Activated T-cell treated with anti-CD3 and anti-CD28 coated beads, Interleukin-2, amount 50 U/mL, for 24 hours (primary cell): ENCODE measurements around the gene EPB41L2.
A peak's percentile ranks its signal among the peaks of the same experiment; 100 is the strongest.

ENCODE experiments used
- DNase-seq: peaks from one replicate; pipeline ENCODE4 v3.0.0-alpha.2; 2020
- H3K27ac Mint-ChIP-seq: 2 replicates; pipeline ENCODE4 v1.8.0; 2020; ENCODE audit warnings: mild to moderate bottlenecking, mixed read lengths
- H3K27me3 Mint-ChIP-seq: 2 replicates; pipeline ENCODE4 v1.8.0; 2020; ENCODE audit warnings: mixed read lengths
- H3K36me3 Mint-ChIP-seq: 2 replicates; pipeline ENCODE4 v1.8.0; 2020; ENCODE audit warnings: low read depth, mixed read lengths
- H3K4me1 Mint-ChIP-seq: 2 replicates; pipeline ENCODE4 v1.8.0; 2020; ENCODE audit warnings: low read depth, mixed read lengths
- H3K4me3 Mint-ChIP-seq: 2 replicates; pipeline ENCODE4 v1.8.0; 2020; ENCODE audit warnings: mild to moderate bottlenecking, moderate library complexity, mixed read lengths
- H3K9me3 Mint-ChIP-seq: 2 replicates; pipeline ENCODE4 v1.8.0; 2020; ENCODE audit warnings: mixed read lengths

The EPB41L2 gene

DNA sequence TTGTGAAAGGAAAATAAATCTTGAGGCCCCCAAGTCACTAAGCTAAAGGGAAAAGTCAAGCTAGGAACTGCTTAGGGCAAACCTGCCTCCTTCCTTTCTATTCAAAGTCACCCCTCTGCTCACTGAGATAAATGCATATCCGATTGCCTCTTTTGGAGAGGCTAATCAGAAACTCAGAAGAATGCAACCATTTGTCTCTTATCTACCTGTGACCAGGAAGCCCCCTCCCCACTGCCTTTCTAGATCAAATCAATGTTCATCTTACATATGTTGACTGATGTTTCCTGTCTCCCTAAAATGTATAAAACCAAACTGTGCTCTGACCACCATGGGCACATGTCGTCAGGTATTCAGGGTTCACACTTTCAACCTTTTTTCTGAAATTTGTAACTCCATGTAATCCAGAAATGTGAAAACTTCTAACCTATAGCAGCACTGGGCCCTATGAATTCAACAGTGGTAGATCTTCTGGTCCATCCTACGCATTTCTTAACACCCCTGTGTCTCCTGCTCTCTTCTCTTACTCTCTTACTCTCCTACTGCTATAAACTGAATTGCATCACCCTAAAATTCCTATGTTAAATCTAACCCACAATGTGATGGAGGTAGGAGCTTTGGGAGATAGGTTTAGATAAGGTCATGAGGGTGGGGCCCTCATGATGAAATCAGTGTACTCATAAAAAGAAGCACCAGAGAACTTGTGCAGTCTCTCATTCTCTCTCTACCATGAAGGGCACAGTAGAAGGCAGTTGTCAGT is 89.3 kb downstream of the EPB41L2 start:
- Mint-ChIP-seq H3K27me3 (no peaks in the 10 kb centered on the region), H3K4me3 (no peak overlapping the region), H3K9me3 (no peaks in the 10 kb centered on the region), H3K4me1 (peaks cover 9% of the 10 kb centered on the region), H3K36me3 (no peaks in the 10 kb centered on the region), H3K27ac (no peak overlapping the region)
- DNase-seq, result no peak

DNA sequence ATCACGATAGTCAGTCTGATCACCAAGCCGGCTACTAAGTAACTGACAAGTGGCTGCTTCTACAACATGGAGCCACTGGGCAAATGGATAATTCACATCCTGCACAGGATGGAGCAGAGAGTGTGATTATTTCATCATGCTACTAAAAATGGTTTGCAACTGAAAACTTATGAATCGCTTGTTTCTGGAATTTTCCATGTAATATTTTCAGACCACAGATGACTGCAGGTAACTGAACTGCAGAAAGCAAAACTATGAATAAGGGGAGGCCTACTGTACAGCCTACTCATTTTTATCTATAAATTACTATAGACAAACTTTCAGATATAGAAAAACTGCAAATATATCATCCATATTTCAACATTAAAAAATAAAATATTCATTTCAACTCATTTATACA is 91.5 kb downstream of the EPB41L2 start:
- Mint-ChIP-seq H3K9me3 (no peaks in the 10 kb centered on the region), H3K27me3 (no peaks in the 10 kb centered on the region), H3K36me3 (no peaks in the 10 kb centered on the region), H3K4me3 (no peak overlapping the region), H3K27ac (no peak overlapping the region), H3K4me1 (peaks cover 9% of the 10 kb centered on the region)
- no peak for DNase-seq

DNA sequence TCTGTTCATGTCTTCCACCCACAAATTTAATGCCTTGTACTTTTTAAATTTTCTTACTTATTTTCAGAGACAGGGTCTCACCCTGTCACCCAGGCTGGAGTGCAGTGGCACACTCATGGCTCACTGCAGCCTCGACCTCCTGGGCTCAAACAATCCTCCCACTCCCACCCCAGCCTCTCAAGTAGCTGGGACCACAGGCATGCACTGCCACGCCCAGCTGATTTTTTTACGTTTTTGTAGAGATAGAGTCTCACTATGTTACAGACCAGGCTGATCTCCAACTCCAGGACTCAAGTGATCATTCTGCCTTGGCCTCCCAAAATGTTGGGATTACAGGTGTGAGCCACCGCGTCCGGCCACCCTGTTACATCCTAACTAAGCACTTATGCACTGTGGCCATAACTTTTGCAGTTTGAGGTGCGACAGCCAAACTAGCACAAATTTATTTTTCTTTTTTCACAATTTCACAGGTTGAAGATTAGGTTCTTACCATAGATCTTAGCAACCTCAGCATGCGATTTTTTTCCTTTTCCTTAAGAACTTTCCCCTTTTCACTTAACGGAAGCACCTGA is 92.1 kb downstream of the EPB41L2 start:
- Mint-ChIP-seq H3K27me3 (no peaks in the 10 kb centered on the region), H3K4me3 (no peak overlapping the region), H3K9me3 (no peaks in the 10 kb centered on the region), H3K27ac (peak overlapping the region; percentile 23), H3K4me1 (peaks cover 9% of the 10 kb centered on the region), H3K36me3 (no peaks in the 10 kb centered on the region)
- no peak for DNase-seq

DNA sequence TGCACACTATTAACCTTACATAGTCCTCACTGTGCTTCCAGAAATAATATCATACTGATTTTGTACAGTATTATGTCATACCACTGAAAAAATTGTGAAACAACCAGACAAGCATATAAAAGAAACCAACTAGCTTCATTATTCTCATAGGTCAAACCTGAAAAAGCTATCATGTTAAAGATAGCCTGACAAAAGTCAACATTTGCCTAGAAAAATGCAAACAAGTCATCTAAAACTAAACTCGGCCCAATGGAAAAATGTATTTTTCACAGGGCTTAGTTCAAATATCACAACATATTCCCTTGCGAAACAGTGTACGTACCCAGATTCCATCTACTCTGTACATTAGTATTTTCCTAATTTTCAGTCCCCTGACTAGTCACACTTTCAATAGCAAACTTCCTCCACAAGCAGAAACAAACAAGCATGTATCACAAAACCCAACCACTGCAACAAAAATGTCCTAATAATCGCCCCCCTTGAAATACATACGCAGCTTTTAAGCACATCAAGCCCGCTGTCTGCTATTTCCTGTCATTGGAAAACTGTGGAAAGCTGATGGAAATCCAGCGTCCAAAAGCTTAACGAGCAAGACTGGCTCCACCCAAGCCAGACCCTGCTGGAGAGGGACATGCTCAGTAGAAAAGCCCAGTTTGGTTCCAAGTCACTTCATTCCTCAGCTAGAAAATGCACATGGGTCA is 93.1 kb downstream of the EPB41L2 start:
- Mint-ChIP-seq H3K36me3 (no peaks in the 10 kb centered on the region), H3K27ac (no peak overlapping the region), H3K4me1 (peaks cover 6% of the 10 kb centered on the region), H3K4me3 (no peak overlapping the region), H3K9me3 (no peaks in the 10 kb centered on the region), H3K27me3 (no peaks in the 10 kb centered on the region)
- DNase-seq, result no peak

GRCh38 chr6:130969166-130969565 is 93.9 kb downstream of the EPB41L2 start:
- no peaks in the 10 kb centered on the region for H3K36me3 Mint-ChIP-seq
- H3K27ac Mint-ChIP-seq, result no peak overlapping the region
- H3K9me3 Mint-ChIP-seq, result no peaks in the 10 kb centered on the region
- DNase-seq, result no peak
- H3K4me3 Mint-ChIP-seq, result no peak overlapping the region
- H3K27me3 Mint-ChIP-seq, result no peaks in the 10 kb centered on the region
- H3K4me1 Mint-ChIP-seq, result peaks cover 6% of the 10 kb centered on the region

DNA sequence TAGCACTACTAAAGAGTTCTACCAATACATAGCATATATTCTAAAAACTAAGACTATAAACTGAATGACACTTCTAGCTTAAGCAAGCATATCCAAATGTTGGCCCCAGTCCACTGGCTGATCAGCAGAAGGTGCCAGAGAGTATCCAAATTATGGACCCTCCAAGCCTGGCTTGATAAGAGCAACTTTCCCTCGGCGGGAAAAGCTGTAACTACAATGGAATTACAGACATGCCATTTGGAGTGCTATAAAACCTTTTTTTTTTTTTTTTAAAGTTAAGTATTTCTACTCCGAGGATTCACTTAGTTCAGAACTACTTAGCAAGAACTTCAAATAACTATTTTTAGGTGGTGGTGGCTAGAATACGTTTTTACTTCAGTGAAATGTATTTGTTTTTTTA is 94.6 kb downstream of the EPB41L2 start:
- DNase-seq, result no peak
- Mint-ChIP-seq H3K9me3 (no peaks in the 10 kb centered on the region), H3K36me3 (no peaks in the 10 kb centered on the region), H3K4me3 (no peak overlapping the region), H3K4me1 (peaks cover 6% of the 10 kb centered on the region), H3K27me3 (no peaks in the 10 kb centered on the region), H3K27ac (no peak overlapping the region)

GRCh38 chr6:130967502-130968445 is 95.3 kb downstream of the EPB41L2 start:
- Mint-ChIP-seq H3K36me3 (no peaks in the 10 kb centered on the region), H3K4me1 (peaks cover 6% of the 10 kb centered on the region), H3K4me3 (no peak overlapping the region), H3K27ac (no peak overlapping the region), H3K9me3 (no peaks in the 10 kb centered on the region), H3K27me3 (no peaks in the 10 kb centered on the region)
- no peak for DNase-seq

- H3K9me3 Mint-ChIP-seq, result no peaks in the 10 kb centered on the region
- H3K4me1 Mint-ChIP-seq, result peaks cover 3% of the 10 kb centered on the region
These were observed 96.6 kb downstream of the EPB41L2 start for GRCh38 chr6:130966344-130966980.

GRCh38 chr6:130965656-130966055 is 97.4 kb downstream of the EPB41L2 start:
- no peak overlapping the region for H3K27ac Mint-ChIP-seq
- no peaks in the 10 kb centered on the region for H3K27me3 Mint-ChIP-seq
- no peaks in the 10 kb centered on the region for H3K9me3 Mint-ChIP-seq
- no peak for DNase-seq
- H3K4me3 Mint-ChIP-seq, result no peak overlapping the region
- H3K36me3 Mint-ChIP-seq, result no peaks in the 10 kb centered on the region
- no peaks in the 10 kb centered on the region for H3K4me1 Mint-ChIP-seq

More at GRCh38 chr6:130966344-130966980, 96.6 kb downstream of the EPB41L2 start:
- Mint-ChIP-seq H3K27ac (no peak overlapping the region), H3K36me3 (no peaks in the 10 kb centered on the region), H3K27me3 (no peaks in the 10 kb centered on the region), H3K4me3 (no peak overlapping the region)
- DNase-seq, result no peak

DNA sequence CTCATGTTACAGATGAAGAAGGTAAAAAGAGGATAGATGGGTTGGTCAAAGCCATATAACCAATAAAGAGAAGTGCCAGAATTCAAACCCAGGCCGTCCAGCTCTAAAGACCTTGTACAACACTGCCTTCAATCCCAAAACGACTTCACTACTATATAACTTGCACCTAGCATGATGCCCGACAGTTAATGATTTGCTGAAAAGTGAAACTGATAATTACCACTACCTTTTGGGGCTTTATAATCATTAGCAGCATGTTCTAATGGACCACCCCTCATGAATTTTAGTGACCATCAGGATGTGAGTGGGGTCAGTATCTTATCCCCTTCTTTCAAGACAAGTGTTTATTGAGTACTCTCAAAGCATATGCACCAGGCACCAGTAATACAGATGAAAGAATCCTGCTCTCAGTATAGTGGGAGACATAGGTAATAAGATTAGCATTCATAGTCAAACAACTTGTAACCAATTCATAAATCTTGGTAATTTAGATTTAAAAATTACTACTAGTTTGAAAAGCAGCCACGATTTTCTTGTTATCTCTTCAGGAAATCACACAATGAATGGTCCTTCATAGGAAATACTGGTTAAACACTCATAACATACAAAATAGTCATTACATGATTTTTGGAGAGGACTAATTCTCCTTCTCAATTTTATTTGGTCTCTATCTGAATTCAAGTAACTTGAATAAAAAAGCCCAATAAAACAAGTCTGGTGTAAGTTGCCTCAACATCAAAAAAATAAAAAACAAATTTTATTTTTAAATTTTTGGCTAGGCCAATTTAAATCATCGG is 98.0 kb downstream of the EPB41L2 start:
- Mint-ChIP-seq H3K27me3 (no peaks in the 10 kb centered on the region), H3K9me3 (no peaks in the 10 kb centered on the region), H3K27ac (no peak overlapping the region), H3K4me1 (no peaks in the 10 kb centered on the region), H3K4me3 (no peak overlapping the region), H3K36me3 (no peaks in the 10 kb centered on the region)
- no peak for DNase-seq

DNA sequence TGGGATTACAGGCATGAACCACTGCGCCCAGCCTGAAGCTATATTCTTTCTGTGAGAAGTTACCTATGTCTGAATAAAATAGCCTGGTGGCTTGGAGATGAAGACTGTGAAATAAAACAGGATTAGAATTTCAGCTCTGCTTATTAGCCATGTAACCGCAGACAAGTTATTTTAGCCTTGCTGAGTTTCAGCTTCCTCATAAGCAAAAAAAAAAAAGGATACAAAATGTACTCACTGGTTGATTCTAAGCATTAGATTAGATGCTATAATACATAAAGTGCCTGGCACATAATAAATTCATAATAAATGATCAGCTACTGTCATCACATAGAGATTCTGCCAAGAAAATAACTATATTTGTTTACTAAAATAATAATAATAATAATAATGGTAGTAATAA is 98.8 kb downstream of the EPB41L2 start:
- Mint-ChIP-seq H3K4me3 (no peak overlapping the region), H3K27ac (no peak overlapping the region)

DNA sequence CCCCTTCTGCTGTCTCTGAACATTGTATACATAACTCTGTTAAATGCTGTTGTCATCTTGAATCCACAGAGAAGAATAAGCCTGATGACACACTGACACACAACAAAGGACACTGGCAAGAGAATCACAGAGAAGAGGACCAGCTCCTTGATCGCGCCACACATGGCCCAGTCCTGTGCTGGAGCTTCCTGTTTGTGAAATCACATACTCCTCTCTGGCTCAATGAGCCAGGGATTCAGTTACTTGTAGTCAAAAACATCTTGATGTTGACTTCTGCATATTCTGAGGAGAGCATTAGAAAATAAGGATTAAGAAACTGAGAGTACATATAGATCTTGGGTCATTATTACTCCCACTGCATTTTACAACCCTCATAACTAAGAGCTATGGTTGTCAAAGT is 100.1 kb downstream of the EPB41L2 start:
- Mint-ChIP-seq H3K4me1 (no peaks in the 10 kb centered on the region), H3K27ac (no peak overlapping the region), H3K9me3 (no peaks in the 10 kb centered on the region), H3K4me3 (no peak overlapping the region), H3K27me3 (no peaks in the 10 kb centered on the region), H3K36me3 (no peaks in the 10 kb centered on the region)
- DNase-seq, result no peak

More for the DNA sequence above, 98.8 kb downstream of the EPB41L2 start:
- Mint-ChIP-seq H3K36me3 (no peaks in the 10 kb centered on the region), H3K9me3 (no peaks in the 10 kb centered on the region), H3K4me1 (no peaks in the 10 kb centered on the region), H3K27me3 (no peaks in the 10 kb centered on the region)
- DNase-seq, result no peak

DNA sequence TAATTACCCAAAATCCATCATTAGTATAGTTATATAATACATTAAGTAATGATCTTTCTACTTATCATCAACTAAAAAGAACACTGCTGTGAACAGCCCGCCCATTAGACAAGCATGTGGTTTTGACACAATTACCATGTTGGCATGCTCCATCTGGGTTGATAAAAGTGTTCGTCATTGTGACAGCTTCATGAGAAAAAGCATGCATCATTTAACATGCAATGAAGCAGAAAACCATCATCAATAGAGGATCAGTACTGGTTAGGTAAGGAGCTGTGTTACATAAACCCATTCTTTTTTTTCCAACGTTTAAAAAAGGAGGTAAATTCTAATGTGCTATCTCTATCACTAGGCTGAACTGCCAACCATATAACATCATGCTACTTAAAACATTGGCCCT is 101.9 kb downstream of the EPB41L2 start:
- H3K4me1 Mint-ChIP-seq, result no peaks in the 10 kb centered on the region
- no peaks in the 10 kb centered on the region for H3K36me3 Mint-ChIP-seq
- H3K4me3 Mint-ChIP-seq, result no peak overlapping the region
- no peaks in the 10 kb centered on the region for H3K27me3 Mint-ChIP-seq
- no peak overlapping the region for H3K27ac Mint-ChIP-seq
- DNase-seq, result no peak
- H3K9me3 Mint-ChIP-seq, result no peaks in the 10 kb centered on the region
